Measurements from ENCODE around the gene CYP4F8. TPM values are rescaled to one million over a fixed set of nuclear protein-coding genes. Genes with fewer than 3 reads are reported as not detected.
A peak's percentile ranks its signal among the peaks of the same experiment; 100 is the strongest.

Gene CYP4F8
- total RNA-seq, 1 experiment from 2014 or later: not detected

DNA sequence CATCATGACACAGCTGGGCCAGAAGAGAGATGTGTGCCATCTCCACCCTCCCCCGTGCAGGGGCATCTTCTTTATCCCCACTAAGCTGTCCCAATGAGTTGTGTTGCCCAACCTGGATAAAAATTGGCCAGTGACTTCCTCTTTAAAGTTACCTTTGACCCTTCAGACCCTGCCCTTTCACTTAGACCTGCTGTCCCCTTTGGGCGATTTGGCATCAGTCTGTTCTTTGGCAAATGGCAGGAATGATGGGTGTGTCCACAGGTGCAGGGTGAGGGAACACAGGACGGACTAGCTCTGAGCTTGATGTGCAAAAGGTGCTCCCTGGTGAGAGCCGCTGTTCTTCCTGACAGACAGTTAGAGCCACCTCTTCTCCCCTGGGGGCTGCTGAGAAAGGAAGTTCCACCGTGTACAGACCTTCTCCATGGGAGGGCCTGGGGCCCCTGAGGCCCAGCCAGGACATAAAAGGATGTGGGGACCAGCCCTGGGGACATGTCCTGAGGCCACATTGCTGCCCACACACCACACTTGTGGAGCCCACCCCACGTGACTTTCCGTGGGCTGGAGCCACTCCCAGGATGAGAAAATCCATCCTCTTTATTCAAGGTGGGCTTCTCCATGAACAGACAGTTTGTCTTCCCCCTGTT is 1.7 kb downstream of the CYP4F8 start:
- DNase-seq (ENCODE audit: low read depth): no peak

DNA sequence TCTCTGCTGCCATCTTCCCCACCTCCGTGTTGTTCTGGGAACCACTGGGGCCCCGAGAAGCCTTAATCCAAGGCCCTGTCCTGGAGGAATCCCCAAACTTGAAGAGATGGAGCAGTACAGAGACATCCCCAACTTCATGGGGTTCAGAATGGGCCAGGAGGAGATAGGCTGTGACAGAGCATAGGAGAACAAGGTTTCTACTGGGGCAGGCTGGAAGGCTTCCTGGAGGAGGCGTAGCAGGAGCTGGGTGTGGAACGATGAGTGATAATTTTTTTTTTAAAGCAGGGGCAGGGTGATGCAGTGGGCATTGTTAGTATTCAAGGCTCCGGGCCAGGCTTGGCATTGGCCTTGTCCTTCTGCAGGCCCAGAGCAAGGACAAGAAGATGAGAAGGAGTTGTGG is 3.3 kb downstream of the CYP4F8 start:
- DNase-seq (ENCODE audit: low read depth): no peak

- DNase-seq (ENCODE audit: low read depth): no peak
These were observed 6.8 kb downstream of the CYP4F8 start for GRCh38 chr19:15621801-15622200.

DNA sequence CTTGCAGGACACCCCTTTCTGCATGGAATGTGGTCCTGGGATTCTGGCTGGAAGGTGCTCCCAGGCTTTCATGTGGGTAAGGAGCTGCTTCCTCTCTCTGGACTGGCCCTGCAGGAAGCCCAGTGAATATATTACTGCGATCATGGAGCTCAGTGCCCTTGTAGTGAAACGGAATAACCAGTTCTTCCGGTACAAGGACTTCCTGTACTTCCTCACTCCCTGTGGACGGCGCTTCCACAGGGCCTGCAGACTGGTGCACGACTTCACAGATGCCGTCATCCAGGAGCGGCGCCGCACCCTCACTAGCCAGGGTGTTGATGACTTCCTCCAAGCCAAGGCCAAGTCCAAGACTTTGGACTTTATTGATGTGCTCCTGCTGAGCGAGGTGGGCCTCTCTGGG is 8.0 kb downstream of the CYP4F8 start:
- no peak for DNase-seq (ENCODE audit: low read depth)

DNA sequence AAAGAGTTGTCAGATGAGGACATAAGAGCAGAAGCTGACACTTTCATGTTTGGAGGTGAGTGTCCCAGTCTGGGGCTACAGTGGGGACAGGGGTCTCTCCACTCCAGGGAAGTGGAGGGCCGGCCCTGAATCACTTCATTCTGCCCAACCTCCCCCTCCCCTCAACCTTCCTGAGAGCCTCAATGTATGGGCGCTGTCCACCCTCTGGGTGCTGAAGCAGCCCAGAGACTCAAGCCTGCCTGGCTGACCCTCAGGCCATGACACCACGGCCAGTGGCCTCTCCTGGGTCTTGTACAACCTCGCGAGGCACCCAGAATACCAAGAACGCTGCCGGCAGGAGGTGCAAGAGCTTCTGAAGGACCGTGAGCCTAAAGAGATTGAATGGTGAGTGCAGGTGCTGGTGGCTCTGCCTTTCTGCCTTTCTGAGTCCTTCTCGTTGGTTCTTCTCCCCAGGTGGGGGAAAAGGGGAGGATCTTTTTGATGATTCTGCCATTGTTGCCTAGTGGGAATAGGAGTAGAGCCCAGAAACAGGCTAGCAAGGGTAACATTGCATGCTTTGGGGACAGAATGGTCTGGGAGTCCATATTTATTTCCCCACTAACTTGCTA is 8.8 kb downstream of the CYP4F8 start:
- DNase-seq (ENCODE audit: low read depth): no peak

DNA sequence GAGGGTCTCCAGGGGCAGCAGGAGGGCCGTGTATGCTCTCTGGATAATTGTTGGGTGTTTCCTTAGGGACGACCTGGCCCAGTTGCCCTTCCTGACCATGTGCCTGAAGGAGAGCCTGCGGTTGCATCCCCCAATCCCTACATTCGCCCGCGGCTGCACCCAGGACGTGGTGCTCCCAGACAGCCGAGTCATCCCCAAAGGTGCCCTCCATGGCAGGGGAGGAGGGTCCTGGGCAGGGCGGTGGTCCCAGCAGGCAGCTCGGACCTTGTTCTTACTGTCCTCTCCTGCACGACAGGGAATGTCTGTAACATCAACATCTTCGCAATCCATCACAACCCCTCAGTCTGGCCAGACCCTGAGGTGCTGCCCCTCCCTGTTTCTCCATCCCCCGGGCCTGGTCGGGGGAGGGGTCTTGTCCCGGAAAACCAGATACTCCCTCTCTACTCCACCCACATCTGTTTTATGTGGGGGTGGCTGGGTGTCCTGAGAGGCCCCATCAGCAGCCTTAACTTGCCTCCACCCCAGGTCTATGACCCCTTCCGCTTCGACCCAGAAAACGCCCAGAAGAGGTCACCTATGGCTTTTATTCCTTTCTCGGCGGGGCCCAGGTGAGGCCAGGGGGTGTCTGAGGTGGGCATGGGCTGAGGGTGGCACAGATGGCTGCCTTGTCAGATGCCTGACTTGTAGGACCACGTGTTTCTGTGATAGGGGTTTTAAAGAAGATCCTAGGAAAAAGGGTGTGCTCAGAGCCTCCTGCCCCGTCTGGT is 13.4 kb downstream of the CYP4F8 start:
- DNase-seq (ENCODE audit: low read depth): no peak

- DNase-seq (ENCODE audit: low read depth): peak; percentile 54
These were observed 14.2 kb downstream of the CYP4F8 start for GRCh38 chr19:15629003-15629880.

GRCh38 chr19:15631817-15632216 is 16.8 kb downstream of the CYP4F8 start:
- no peak for DNase-seq (ENCODE audit: low read depth)

GRCh38 chr19:15633082-15633835 is 18.2 kb downstream of the CYP4F8 start:
- no peak for DNase-seq (ENCODE audit: low read depth)

DNA sequence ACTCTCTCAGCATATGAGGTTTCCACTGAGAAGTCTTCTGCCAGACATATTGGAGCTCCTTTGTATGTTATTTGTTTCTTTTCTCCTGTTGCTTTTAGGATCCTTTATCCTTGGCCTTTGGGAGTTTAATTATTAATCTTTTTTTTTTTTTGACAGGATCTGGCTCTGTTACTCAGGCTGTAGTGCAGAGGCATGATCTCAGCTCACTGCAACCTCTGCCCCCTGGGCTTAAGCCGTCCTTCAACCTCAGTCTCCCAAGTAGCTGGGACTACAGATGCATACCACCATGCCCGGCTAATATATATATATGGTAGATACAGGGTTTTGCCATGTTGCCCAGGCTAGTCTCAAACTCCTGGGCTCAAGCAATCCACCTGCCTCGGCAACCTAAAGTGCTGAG is 19.1 kb downstream of the CYP4F8 start:
- DNase-seq (ENCODE audit: low read depth): no peak

DNA sequence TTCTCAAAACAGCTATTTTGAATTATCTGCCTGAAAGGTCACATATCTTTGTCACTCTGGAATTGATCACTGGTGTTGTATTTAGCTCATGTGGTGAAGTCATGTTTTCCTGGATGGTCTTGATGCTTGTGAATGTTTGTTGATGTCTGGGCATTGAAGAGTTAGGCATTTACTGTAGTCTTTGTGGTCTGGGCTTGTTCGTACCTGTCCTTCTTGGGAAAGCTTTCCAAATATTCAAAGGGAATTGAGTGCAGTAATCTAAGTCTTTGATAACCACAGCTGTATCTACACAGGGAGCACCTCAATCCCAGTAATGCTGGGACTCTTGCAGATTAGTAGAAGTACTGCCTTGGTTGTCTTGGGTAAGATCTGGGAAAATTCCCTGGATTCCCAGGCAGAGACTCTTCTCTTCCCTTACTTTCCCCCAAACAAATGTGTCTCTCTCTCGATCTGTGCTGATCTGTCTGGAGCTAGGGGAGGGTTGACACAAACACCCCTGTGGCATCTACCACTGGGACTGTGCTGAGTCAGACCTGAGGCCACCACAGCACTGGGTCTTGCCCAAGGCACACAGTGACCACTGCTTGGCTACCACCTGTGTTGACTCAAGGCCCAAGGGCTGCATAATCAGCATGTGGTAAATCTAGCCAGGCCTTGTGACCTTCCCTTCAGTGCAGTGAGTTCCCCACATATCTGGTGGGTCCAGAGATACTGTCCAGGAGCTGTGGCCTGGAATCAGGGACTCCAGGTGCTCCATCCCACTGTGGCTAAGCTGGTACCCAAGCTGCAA is 20.2 kb downstream of the CYP4F8 start:
- DNase-seq (ENCODE audit: low read depth): peak; percentile 55

DNA sequence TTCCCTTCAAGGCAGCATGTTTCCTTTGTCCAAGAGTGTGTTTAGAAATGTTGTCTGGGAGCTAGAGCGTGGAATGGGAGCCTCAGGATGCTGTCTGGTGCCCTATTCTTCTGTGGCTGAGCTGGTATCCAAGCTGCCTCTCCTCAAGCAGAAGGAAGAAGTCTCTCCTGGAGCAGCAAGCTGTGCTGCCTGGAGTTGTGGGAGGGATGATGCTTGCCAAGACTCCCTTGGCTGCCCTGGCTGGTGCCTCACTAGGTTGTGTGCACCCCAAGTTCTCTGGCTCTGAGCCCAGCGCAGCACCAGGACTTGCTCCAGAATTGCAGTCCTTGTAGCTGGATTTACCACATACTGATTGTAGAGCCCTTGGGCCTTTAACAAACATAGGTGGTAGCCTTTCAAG is 21.0 kb downstream of the CYP4F8 start:
- no peak for DNase-seq (ENCODE audit: low read depth)

GRCh38 chr19:15639596-15639995 is 24.6 kb downstream of the CYP4F8 start:
- no peak for DNase-seq (ENCODE audit: low read depth)

DNA sequence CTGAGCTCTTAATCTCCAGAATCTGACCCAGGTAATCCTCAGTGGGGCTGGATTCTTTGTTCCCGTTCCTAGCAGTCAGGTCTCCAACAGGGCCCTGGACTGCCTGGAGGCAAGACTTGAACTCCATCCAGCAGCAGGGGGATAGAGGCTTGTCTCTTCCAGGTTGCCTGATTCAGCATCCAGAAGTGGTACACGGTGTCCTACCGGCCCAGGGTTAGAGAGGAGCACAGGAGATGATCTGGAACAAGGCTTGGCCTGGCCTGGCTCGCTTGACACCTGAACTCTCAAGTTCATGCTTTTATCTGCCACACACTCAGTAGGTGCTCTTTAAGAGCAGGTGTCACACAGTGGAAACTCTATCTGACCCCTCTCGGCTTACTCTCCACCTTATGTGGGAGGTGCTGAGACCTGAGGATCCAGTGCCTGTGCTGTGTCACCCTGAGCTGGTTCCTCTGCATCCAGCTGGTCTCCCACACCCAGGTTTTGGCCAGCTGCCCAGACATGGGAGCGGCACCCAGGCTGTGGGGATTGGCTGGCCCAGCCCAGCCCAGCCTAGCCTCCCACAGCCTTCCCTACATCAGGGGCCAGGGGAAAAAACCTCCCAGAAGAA is 25.4 kb downstream of the CYP4F8 start, which contains the start of gene CYP4F3:
Gene CYP4F3, plus strand, starts transcription at position 604 of the 610 bp plus-strand sequence. CDS start 519 bp downstream, outside the sequence.
- peak; percentile 69 for DNase-seq (ENCODE audit: low read depth)

- no peak for DNase-seq (ENCODE audit: low read depth)
These were observed 26.0 kb downstream of the CYP4F8 start for GRCh38 chr19:15640904-15641597.

DNA sequence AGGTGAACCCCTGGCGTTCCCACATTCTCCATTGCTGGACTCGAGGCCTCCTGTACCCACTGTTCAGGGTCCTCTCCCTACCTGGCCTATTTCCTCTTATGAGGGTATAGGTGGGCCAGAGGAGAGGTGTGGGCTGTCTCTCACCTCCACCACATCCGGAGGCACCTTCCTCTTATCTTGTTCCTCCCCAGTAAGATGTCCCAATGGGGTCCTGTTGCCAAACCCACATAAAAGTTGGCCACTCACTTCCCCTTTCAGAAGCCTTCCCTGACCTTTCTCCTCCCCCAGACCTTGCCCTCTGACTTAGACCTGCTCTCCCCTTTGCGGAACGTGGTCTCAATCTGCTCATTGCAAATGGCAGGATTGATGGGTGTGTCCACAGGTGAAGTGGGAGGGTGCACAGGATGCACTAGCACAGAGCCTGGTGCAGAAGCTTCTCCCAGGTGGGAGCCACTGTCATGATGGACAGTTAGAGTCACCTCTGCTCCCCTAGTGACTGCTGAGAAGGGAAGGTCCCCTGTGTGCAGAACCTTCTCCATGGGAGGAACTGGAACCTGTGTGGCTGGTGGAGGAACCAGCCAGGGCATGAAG is 27.0 kb downstream of the CYP4F8 start:
- no peak for DNase-seq (ENCODE audit: low read depth)

GRCh38 chr19:15642807-15643206 is 27.8 kb downstream of the CYP4F8 start:
- DNase-seq (ENCODE audit: low read depth): no peak

GRCh38 chr19:15643387-15643786 is 28.4 kb downstream of the CYP4F8 start:
- no peak for DNase-seq (ENCODE audit: low read depth)
